Measurements from ENCODE around the gene PPP1R8.

- TF ChIP-seq CTCF (IDR thresholded peaks at IDR 0.05) (no peak), POLR2AphosphoS5 (IDR thresholded peaks at IDR 0.05) (no peak)
Measured at GRCh38 chr1:27823784-27824183, 6.8 kb upstream of the PPP1R8 start.
